ENCODE data around the gene LGR4.

Gene LGR4

GRCh38 chr11:27388869-27389268 lies 83.7 kb downstream of the LGR4 start (continued):
- TF ChIP-seq PRDM4 (tag by site-specific recombination; IDR thresholded peaks at IDR 0.05) = no peak
- TF ChIP-seq ZNF488 (tag by site-specific recombination; IDR thresholded peaks at IDR 0.05) = no peak
- no peak for TF ChIP-seq ZBTB49 (tag by site-specific recombination; IDR thresholded peaks at IDR 0.05; ENCODE audit: low read depth)
- TF ChIP-seq WT1 (tag by site-specific recombination; IDR thresholded peaks at IDR 0.05) = peak; percentile 48; the same call in 1 of the 2 replicates
- TF ChIP-seq ZNF513 (tag by site-specific recombination; IDR thresholded peaks at IDR 0.05) = no peak
- TF ChIP-seq ZNF600 (tag by site-specific recombination; IDR thresholded peaks at IDR 0.05) = no peak
- peak; percentile 62; the same call in 1 of the 2 replicates for TF ChIP-seq BCL11B (tag by site-specific recombination; IDR thresholded peaks at IDR 0.05; ENCODE audit: low read depth)
- no peak for TF ChIP-seq OVOL3 (tag by site-specific recombination; IDR thresholded peaks at IDR 0.05)
- TF ChIP-seq ZNF302 (tag by site-specific recombination; IDR thresholded peaks at IDR 0.05; ENCODE audit: low read depth) = no peak
- no peak for TF ChIP-seq ZNF311 (tag by site-specific recombination; IDR thresholded peaks at IDR 0.05; ENCODE audit: borderline replicate concordance)
- no peak for TF ChIP-seq KLF7 (tag by site-specific recombination; IDR thresholded peaks at IDR 0.05; ENCODE audit: borderline replicate concordance)
- peak; percentile 60 for TF ChIP-seq GFI1B (tag by site-specific recombination; IDR thresholded peaks at IDR 0.05)
- TF ChIP-seq YY2 (tag by site-specific recombination; IDR thresholded peaks at IDR 0.05) = no peak
- TF ChIP-seq ZNF433 (tag by site-specific recombination; IDR thresholded peaks at IDR 0.05; ENCODE audit: low read depth) = no peak
- peak; percentile 34; the same call in 1 of the 2 replicates for TF ChIP-seq ZBTB44 (tag by site-specific recombination; IDR thresholded peaks at IDR 0.05)
- 0 out of 2 replicates have a peak, but pooled peaks have one; percentile 40 for TF ChIP-seq ZEB2 (tag by site-specific recombination; IDR thresholded peaks at IDR 0.05)
- peak; percentile 26; the same call in 1 of the 2 replicates for TF ChIP-seq KLF10 (tag by site-specific recombination; IDR thresholded peaks at IDR 0.05)
- TF ChIP-seq ZNF423 (tag by site-specific recombination; IDR thresholded peaks at IDR 0.05) = no peak
- peak; percentile 57 for TF ChIP-seq ZNF629 (tag by site-specific recombination; IDR thresholded peaks at IDR 0.05)
- no peak for TF ChIP-seq ZNF121 (tag by site-specific recombination; IDR thresholded peaks at IDR 0.05)
- no peak for TF ChIP-seq ZBTB8A (tag by site-specific recombination; IDR thresholded peaks at IDR 0.05)
- no peak for TF ChIP-seq ZNF18 (tag by site-specific recombination; IDR thresholded peaks at IDR 0.05)
- no peak for TF ChIP-seq ZNF621 (tag by site-specific recombination; IDR thresholded peaks at IDR 0.05)
- TF ChIP-seq PATZ1 (tag by site-specific recombination; IDR thresholded peaks at IDR 0.05) = no peak
- no peak for TF ChIP-seq ZSCAN30 (tag by site-specific recombination; IDR thresholded peaks at IDR 0.05)
- no peak for TF ChIP-seq ZNF211 (tag by site-specific recombination; IDR thresholded peaks at IDR 0.05; ENCODE audit: low read depth)
